NCI-H1930 (cell line): ENCODE data around the gene MRPL53.
"Not testable (repeated sequence)": the region's sequence is repeated elsewhere in the genome, so short reads cannot be mapped to it uniquely, and the experiment has no call there.

Experiments
- DNase-seq, 2 experiments: peaks; one replicate each; lab custom pipeline; 2025; lab: John Stamatoyannopoulos, UW

The MRPL53 gene

GRCh38 chr2:74454654-74455511 is 17.6 kb downstream of the MRPL53 start, which contains the start of gene INO80B:
Gene INO80B, plus strand, starts transcription at chr2:74455087. Its CDS starts 30 bp downstream, at chr2:74455117.
- peak; percentile 93 to 97 for DNase-seq

GRCh38 chr2:74450570-74451190 is 21.8 kb downstream of the MRPL53 start:
- no peak for DNase-seq

GRCh38 chr2:74448771-74449170 is 23.7 kb downstream of the MRPL53 start:
- no peak for DNase-seq

GRCh38 chr2:74447230-74447999 is 25.1 kb downstream of the MRPL53 start:
- no peak for DNase-seq

GRCh38 chr2:74444498-74445318 is 27.8 kb downstream of the MRPL53 start:
- DNase-seq: no peak

GRCh38 chr2:74442483-74443297 is 29.8 kb downstream of the MRPL53 start:
- not testable (repeated sequence) for DNase-seq

GRCh38 chr2:74441690-74442482 is 30.6 kb downstream of the MRPL53 start, which contains the start of gene RTKN:
Gene RTKN, minus strand, starts transcription at chr2:74441937. Its CDS starts 121 bp downstream, at chr2:74441816.
- peak; percentile 42 to 60 for DNase-seq

GRCh38 chr2:74441170-74441689 is 31.2 kb downstream of the MRPL53 start:
- no peak for DNase-seq

GRCh38 chr2:74440378-74441169 is 31.9 kb downstream of the MRPL53 start:
- peak; percentile 71 to 76 for DNase-seq

GRCh38 chr2:74439803-74440377 is 32.6 kb downstream of the MRPL53 start:
- no peak for DNase-seq

- no peak for DNase-seq
These were observed 33.1 kb downstream of the MRPL53 start for GRCh38 chr2:74439373-74439772.

GRCh38 chr2:74438248-74438647 is 34.2 kb downstream of the MRPL53 start:
- no peak for DNase-seq

GRCh38 chr2:74436848-74437695 is 35.4 kb downstream of the MRPL53 start:
- no peak for DNase-seq

GRCh38 chr2:74436111-74436805 is 36.2 kb downstream of the MRPL53 start:
- DNase-seq: no peak

GRCh38 chr2:74430502-74430901 is 42.0 kb downstream of the MRPL53 start:
- DNase-seq: no peak
